SK-N-SH treated with all-trans-retinoic acid at 6 μM for 48 hours (cell line): Measurements from ENCODE around the gene TMEM139.
"Not testable (repeated sequence)": the region's sequence is repeated elsewhere in the genome, so short reads cannot be mapped to it uniquely, and the experiment has no call there.

Experiments used
- ARNTL ChIP-seq: fragments of 450-650 bp; formaldehyde crosslinking; IDR thresholded peaks from 2 replicates; pipeline ENCODE4 v1.5.0; 2020; ENCODE audit warnings: low read depth, mild to moderate bottlenecking, moderate library complexity, borderline replicate concordance
- CSDC2 ChIP-seq: fragments of 250-450 bp; sonication (Bioruptor Pico); IDR thresholded peaks from 2 replicates; pipeline ENCODE4 v1.5.0; 2020; ENCODE audit warnings: mild to moderate bottlenecking, moderate library complexity
- ISL1 ChIP-seq: fragments of 250-450 bp; sonication (Bioruptor Pico); IDR thresholded peaks from 2 replicates; pipeline ENCODE4 v2.1.2; 2022; ENCODE audit warnings: mild to moderate bottlenecking, moderate library complexity
- OSR1 ChIP-seq: fragments of 250-450 bp; sonication (Bioruptor Pico); IDR thresholded peaks from 2 replicates; pipeline ENCODE4 v1.8.0; 2022; ENCODE audit warnings: moderate library complexity, mild to moderate bottlenecking, inconsistent platforms
- PATZ1 ChIP-seq: fragments of 250-450 bp; sonication (Bioruptor Pico); IDR thresholded peaks from 2 replicates; pipeline ENCODE4 v1.8.0; 2020; ENCODE audit warnings: mild to moderate bottlenecking, moderate library complexity, borderline replicate concordance
- SNAI2 ChIP-seq: fragments of 250-450 bp; sonication (Bioruptor Pico); IDR thresholded peaks from 2 replicates; pipeline ENCODE4 v1.5.0; 2020; ENCODE audit warnings: mild to moderate bottlenecking, moderate library complexity
- TOX ChIP-seq: fragments of 250-450 bp; sonication (Bioruptor Pico); IDR thresholded peaks from 2 replicates; pipeline ENCODE4 v1.8.0; 2021; ENCODE audit warnings: mild to moderate bottlenecking, moderate library complexity, borderline replicate concordance
- ZFP3 ChIP-seq: fragments of 250-450 bp; sonication (Bioruptor Pico); IDR thresholded peaks from 2 replicates; pipeline ENCODE4 v1.5.0; 2020; ENCODE audit warnings: mild to moderate bottlenecking, moderate library complexity
- ZNF565 ChIP-seq: fragments of 450-650 bp; formaldehyde crosslinking; conservative IDR thresholded peaks from 2 replicates; pipeline ENCODE4 v1.5.0; 2020; ENCODE audit warnings: low read depth, mild to moderate bottlenecking, moderate library complexity
- ZNF70 ChIP-seq: fragments of 450-650 bp; formaldehyde crosslinking; IDR thresholded peaks from 2 replicates; pipeline ENCODE4 v1.5.0; 2020; ENCODE audit warnings: mild to moderate bottlenecking, moderate library complexity
- ZNF8 ChIP-seq: fragments of 450-650 bp; formaldehyde crosslinking; IDR thresholded peaks from 2 replicates; pipeline ENCODE4 v1.5.0; 2020; ENCODE audit warnings: mild to moderate bottlenecking, moderate library complexity

- TF ChIP-seq SNAI2 (CRISPR knock-in tag); ZNF565; ZNF70 (CRISPR knock-in tag); PATZ1 (CRISPR knock-in tag); OSR1 (CRISPR knock-in tag); ZNF8 (CRISPR knock-in tag); ARNTL (CRISPR knock-in tag); ZFP3 (CRISPR knock-in tag); ISL1; CSDC2; TOX (CRISPR knock-in tag): not testable (repeated sequence)
Observed at GRCh38 chr7:143289888-143290287, 5.1 kb downstream of the TMEM139 start.
